ENCODE measurements around the gene AARS2.

Gene AARS2

DNA sequence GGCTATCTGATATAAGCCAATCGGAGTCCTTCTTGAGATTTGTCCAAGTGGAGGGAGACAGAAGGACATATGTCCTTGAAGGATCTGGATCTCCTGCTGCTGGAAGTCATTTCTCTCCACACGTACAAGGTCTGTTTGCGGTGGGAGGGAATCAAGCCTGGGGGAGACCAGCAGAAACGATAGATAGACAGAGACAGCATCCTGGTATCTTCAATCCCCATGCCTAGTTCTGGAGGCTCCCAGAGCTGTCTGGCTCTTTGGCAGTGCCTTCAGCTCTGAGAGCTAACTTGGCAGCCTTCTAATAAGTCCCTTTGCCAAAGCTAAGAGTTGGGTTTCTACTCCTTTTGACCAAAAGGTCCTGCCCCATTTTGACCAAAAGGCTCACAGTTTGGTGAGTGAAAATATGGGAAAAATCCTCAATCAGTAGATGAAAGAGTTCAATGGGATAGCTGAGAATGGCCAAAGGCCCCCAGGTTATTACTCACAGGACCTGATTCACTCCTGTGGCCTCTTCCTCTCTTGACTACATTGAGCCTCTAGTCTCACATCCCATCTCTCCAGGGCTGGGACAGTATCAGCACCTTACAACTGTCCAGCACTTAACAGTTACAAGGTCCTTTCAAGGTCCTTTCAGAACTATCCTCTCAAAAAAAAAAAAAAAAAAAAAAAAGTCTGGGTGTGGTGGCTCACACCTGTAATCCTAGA is 20.3 kb downstream of the AARS2 start:
- Histone ChIP-seq H3K4me1 (no peaks in the 10 kb centered on the region), H3K36me3 (ENCODE audit: control insufficient read depth, insufficient read depth, low read length) (no peaks in the 10 kb centered on the region), H3K9me3 (ENCODE audit: control insufficient read depth, low read length) (no peaks in the 10 kb centered on the region), H2AFZ (no peak overlapping the region), H3K27ac (no peak overlapping the region), H3K4me3 (ENCODE audit: low read depth, low read length) (no peak overlapping the region), H3K79me2 (no peaks in the 10 kb centered on the region), H3K27me3 (ENCODE audit: control insufficient read depth, insufficient read depth, low read length) (no peaks in the 10 kb centered on the region), H3K9ac (no peak overlapping the region), H3K4me2 (ENCODE audit: low read length) (no peak overlapping the region)
- TF ChIP-seq, protein P1, sequence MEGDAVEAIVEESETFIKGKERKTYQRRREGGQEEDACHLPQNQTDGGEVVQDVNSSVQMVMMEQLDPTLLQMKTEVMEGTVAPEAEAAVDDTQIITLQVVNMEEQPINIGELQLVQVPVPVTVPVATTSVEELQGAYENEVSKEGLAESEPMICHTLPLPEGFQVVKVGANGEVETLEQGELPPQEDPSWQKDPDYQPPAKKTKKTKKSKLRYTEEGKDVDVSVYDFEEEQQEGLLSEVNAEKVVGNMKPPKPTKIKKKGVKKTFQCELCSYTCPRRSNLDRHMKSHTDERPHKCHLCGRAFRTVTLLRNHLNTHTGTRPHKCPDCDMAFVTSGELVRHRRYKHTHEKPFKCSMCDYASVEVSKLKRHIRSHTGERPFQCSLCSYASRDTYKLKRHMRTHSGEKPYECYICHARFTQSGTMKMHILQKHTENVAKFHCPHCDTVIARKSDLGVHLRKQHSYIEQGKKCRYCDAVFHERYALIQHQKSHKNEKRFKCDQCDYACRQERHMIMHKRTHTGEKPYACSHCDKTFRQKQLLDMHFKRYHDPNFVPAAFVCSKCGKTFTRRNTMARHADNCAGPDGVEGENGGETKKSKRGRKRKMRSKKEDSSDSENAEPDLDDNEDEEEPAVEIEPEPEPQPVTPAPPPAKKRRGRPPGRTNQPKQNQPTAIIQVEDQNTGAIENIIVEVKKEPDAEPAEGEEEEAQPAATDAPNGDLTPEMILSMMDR (IDR thresholded peaks at IDR 0.05) = no peak

GRCh38 chr6:44291841-44292240 is 21.3 kb downstream of the AARS2 start:
- TF ChIP-seq, protein P1 (IDR thresholded peaks at IDR 0.05) = no peak
- H3K9me3 ChIP-seq (ENCODE audit: control insufficient read depth, low read length) = no peaks in the 10 kb centered on the region
- H3K27ac ChIP-seq = no peak overlapping the region
- H3K27me3 ChIP-seq (ENCODE audit: control insufficient read depth, insufficient read depth, low read length) = no peaks in the 10 kb centered on the region
- H3K79me2 ChIP-seq = no peaks in the 10 kb centered on the region
- H2AFZ ChIP-seq = no peak overlapping the region
- H3K4me2 ChIP-seq (ENCODE audit: low read length) = no peak overlapping the region
- no peak overlapping the region for H3K9ac ChIP-seq
- no peak overlapping the region for H3K4me3 ChIP-seq (ENCODE audit: low read depth, low read length)
- no peaks in the 10 kb centered on the region for H3K36me3 ChIP-seq (ENCODE audit: control insufficient read depth, insufficient read depth, low read length)
- no peaks in the 10 kb centered on the region for H3K4me1 ChIP-seq

- Histone ChIP-seq H3K27ac (no peak overlapping the region), H3K4me1 (no peaks in the 10 kb centered on the region), H3K9ac (no peak overlapping the region), H3K79me2 (no peaks in the 10 kb centered on the region), H3K4me2 (ENCODE audit: low read length) (no peak overlapping the region), H3K4me3 (ENCODE audit: low read depth, low read length) (no peak overlapping the region), H2AFZ (no peak overlapping the region), H3K36me3 (ENCODE audit: control insufficient read depth, insufficient read depth, low read length) (no peaks in the 10 kb centered on the region), H3K9me3 (ENCODE audit: control insufficient read depth, low read length) (no peaks in the 10 kb centered on the region), H3K27me3 (ENCODE audit: control insufficient read depth, insufficient read depth, low read length) (no peaks in the 10 kb centered on the region)
- TF ChIP-seq, protein P1 (IDR thresholded peaks at IDR 0.05) = no peak
These were observed 23.4 kb downstream of the AARS2 start for GRCh38 chr6:44289726-44290260.

DNA sequence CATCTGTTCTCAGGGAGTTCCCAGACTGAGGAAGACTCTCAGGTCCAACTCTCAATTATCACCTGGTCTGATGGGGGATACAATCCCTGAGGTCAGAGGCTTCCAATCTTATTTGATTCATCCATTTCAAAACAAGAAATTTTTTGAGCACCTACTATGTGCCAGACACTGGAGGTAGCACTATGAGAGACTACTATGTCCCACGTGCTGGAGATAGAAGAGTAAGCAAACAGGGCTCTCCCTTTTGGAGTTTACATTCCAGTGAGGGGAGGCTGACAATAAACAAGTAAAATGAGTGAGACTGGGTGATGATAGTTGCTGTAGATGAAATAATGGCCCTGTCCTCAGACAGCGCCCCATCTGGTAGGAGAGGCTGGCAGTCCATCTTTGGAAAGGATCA is 26.4 kb downstream of the AARS2 start:
- H3K4me2 ChIP-seq (ENCODE audit: low read length) = no peak overlapping the region
- TF ChIP-seq, protein P1 (IDR thresholded peaks at IDR 0.05) = no peak

DNA sequence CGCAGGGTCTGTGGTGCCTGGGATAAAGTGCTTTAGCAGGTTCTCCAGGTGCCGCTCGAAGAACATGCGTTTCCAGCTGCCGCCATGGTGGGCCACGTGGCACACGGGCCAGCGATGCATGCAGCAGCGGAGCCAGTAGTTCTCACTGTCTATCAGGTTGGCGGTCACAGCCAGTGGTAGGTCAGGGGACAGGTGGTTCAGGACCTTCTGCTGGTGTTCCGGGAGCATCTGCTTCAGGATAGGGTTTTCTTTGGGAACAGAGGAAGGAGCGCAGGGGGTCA is 26.9 kb downstream of the AARS2 start:
- no peak overlapping the region for H3K4me2 ChIP-seq (ENCODE audit: low read length)
- no peak overlapping the region for H3K27ac ChIP-seq
- H3K27me3 ChIP-seq (ENCODE audit: control insufficient read depth, insufficient read depth, low read length) = no peaks in the 10 kb centered on the region
- no peaks in the 10 kb centered on the region for H3K9me3 ChIP-seq (ENCODE audit: control insufficient read depth, low read length)
- H2AFZ ChIP-seq = no peak overlapping the region
- TF ChIP-seq, protein P1 (IDR thresholded peaks at IDR 0.05) = no peak
- H3K36me3 ChIP-seq (ENCODE audit: control insufficient read depth, insufficient read depth, low read length) = no peaks in the 10 kb centered on the region
- no peak overlapping the region for H3K9ac ChIP-seq
- no peak overlapping the region for H3K4me3 ChIP-seq (ENCODE audit: low read depth, low read length)
- no peaks in the 10 kb centered on the region for H3K79me2 ChIP-seq
- no peaks in the 10 kb centered on the region for H3K4me1 ChIP-seq

More for the DNA sequence above, 26.4 kb downstream of the AARS2 start:
- no peaks in the 10 kb centered on the region for H3K27me3 ChIP-seq (ENCODE audit: control insufficient read depth, insufficient read depth, low read length)
- no peaks in the 10 kb centered on the region for H3K4me1 ChIP-seq
- no peak overlapping the region for H3K27ac ChIP-seq
- H3K4me3 ChIP-seq (ENCODE audit: low read depth, low read length) = no peak overlapping the region
- no peak overlapping the region for H2AFZ ChIP-seq
- no peak overlapping the region for H3K9ac ChIP-seq
- no peaks in the 10 kb centered on the region for H3K36me3 ChIP-seq (ENCODE audit: control insufficient read depth, insufficient read depth, low read length)
- no peaks in the 10 kb centered on the region for H3K79me2 ChIP-seq
- H3K9me3 ChIP-seq (ENCODE audit: control insufficient read depth, low read length) = no peaks in the 10 kb centered on the region
